ENCODE results near the gene AHNAK.
"Not testable (repeated sequence)": the region's sequence is repeated elsewhere in the genome, so short reads cannot be mapped to it uniquely, and the experiment has no call there.

The AHNAK gene

DNA sequence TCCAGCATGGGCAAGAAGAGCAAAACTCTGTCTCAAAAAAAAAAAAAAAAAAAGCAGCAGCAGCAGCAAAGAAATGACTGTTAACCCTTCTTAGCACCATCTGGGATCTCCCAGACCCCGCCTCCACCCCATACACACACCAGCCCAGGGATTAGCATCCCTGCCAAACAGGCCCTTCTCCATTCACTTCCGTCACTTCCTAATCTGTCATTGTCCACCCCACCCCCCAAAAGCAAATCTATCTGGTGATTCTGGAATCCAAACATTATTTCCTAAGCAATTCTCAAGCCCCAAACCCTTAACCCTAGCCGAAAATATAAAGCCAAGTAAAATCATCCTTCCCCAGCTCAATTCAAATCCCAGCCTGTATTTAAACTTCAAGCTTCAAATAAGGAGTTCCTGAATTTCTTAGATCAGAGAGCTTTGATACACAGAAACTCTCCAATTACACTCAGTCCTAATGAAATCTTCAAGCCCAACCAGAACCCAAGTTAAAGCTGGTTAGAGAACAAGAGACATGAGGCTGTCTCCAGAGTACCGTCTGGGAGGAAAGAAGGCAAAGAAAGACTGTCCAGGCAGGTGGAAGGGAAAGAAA lies 6.0 kb upstream of the AHNAK start:
- Histone ChIP-seq H3K36me3 (ENCODE audit: control insufficient read depth in 2 of 2, insufficient read depth in 1 of 2, low read length in 2 of 2) (peaks cover 0 to 13% of the 10 kb centered on the region in 2 experiments; a peak in 2 of 3 replicates), H3K9me3 (ENCODE audit: control insufficient read depth, insufficient read depth, low read depth, low read length) (no peaks in the 10 kb centered on the region), H3K4me1 (ENCODE audit: control insufficient read depth, insufficient read depth, low read length) (peaks cover 6% of the 10 kb centered on the region; the same call in 1 of the 2 replicates), H3K27ac (ENCODE audit: extremely low read depth, low read depth, low read length) (peak overlapping the region; percentile 5; the same call in 1 of the 2 replicates), H3K4me3 (ENCODE audit: low read depth, low read length) (no peak overlapping the region)
- ChIA-PET POLR2A (interaction anchor here (0.5 to 5.7 kb wide), 12 partner anchors 6 to 339 kb away, joined by 3 to 53 read pairs (median 5); partner anchors contain the start of genes AHNAK, B3GAT3, C11orf98 and CSKMT), CTCF (interaction anchor here (0.6 to 4.0 kb wide), 8 partner anchors 8 to 171 kb away, joined by 3 to 30 read pairs (median 4); no protein-coding TSS in a partner anchor)
- no peak for TF ChIP-seq KLF8 (tag by site-specific recombination; IDR thresholded peaks at IDR 0.05)
- TF ChIP-seq, protein P1, sequence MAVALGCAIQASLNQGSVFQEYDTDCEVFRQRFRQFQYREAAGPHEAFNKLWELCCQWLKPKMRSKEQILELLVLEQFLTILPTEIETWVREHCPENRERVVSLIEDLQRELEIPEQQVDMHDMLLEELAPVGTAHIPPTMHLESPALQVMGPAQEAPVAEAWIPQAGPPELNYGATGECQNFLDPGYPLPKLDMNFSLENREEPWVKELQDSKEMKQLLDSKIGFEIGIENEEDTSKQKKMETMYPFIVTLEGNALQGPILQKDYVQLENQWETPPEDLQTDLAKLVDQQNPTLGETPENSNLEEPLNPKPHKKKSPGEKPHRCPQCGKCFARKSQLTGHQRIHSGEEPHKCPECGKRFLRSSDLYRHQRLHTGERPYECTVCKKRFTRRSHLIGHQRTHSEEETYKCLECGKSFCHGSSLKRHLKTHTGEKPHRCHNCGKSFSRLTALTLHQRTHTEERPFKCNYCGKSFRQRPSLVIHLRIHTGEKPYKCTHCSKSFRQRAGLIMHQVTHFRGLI (tag by site-specific recombination; IDR thresholded peaks at IDR 0.05), result peak; percentile 95

DNA sequence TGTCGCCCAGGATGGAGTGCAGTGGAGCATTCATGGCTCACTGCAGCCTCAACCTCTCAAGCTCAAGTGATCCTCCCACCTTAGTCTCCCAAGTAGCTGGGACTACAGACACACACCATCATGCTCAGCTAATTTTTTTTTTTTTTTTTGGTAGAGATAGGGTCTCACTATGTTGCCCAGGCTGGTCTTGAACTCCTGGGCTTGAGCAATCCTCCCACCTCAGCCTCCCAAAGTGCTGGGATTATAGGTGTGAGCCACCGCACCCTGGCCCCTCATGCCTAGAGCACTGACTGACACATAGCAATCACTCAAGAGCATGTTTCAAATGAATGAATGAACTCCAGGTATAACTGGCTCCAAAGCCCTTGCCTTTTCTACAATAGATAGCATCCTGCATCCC lies 3.9 kb upstream of the AHNAK start:
- H3K36me3 ChIP-seq (ENCODE audit: control insufficient read depth in 2 of 2, insufficient read depth in 1 of 2, low read length in 2 of 2); H3K27ac ChIP-seq (ENCODE audit: extremely low read depth, low read depth, low read length); H3K4me1 ChIP-seq (ENCODE audit: control insufficient read depth, insufficient read depth, low read length); H3K4me3 ChIP-seq (ENCODE audit: low read depth, low read length); H3K9me3 ChIP-seq (ENCODE audit: control insufficient read depth, insufficient read depth, low read depth, low read length): not testable (repeated sequence)
- CTCF ChIA-PET, result interaction anchor here (1.1 to 4.0 kb wide), 3 partner anchors 8 to 126 kb away, joined by 4 to 30 read pairs (median 13); no protein-coding TSS in a partner anchor
- POLR2A ChIA-PET, result interaction anchor here (0.7 to 1.2 kb wide), 2 partner anchors 10 to 27 kb away, joined by 3 read pairs; no protein-coding TSS in a partner anchor

DNA sequence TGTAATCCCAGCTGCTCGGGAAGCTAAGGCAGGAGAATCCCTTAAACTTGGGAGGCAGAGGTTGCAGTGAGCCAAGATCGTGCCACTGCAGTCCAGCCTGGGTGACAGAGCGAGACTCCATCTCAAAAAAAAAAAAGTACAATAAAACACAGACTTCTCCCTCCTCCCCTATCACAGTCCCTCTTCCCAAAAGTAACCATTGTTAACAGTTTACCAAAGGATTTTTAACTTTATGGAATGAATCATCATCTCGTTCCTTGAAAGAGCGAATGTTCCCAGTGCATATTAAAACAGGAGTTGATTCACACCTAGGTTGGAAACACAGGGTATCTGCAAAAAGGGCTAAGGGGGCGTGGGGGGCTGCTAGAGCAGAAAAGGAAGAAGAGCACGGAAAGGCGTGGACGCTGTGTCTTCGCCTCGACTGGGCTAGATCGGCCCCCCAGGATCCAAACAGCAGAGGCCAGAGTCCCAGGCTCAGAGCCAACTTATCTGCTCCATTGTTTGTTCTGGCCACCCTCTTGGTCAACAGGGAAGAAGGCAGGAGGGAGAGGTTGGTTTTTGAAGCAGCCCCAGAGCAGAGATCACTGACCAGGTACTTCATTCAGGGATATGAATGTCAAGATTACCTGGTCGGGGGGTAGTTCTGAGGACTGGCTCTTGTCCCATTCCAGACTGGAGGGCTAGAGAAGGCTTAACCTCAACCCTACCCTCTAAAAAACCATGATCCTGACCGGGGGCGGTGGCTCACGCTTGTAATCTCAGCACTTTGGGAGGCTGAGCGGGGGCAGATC lies 2.1 kb upstream of the AHNAK start:
- TF ChIP-seq SCRT2 (tag by site-specific recombination; IDR thresholded peaks at IDR 0.05) (no peak), ZNF837 (tag by site-specific recombination; IDR thresholded peaks at IDR 0.05) (no peak), ZFHX2 (tag by site-specific recombination; conservative IDR thresholded peaks at IDR 0.05) (0 out of 2 replicates have a peak, but pooled peaks have one; percentile 15)
- TF ChIP-seq, protein P2, sequence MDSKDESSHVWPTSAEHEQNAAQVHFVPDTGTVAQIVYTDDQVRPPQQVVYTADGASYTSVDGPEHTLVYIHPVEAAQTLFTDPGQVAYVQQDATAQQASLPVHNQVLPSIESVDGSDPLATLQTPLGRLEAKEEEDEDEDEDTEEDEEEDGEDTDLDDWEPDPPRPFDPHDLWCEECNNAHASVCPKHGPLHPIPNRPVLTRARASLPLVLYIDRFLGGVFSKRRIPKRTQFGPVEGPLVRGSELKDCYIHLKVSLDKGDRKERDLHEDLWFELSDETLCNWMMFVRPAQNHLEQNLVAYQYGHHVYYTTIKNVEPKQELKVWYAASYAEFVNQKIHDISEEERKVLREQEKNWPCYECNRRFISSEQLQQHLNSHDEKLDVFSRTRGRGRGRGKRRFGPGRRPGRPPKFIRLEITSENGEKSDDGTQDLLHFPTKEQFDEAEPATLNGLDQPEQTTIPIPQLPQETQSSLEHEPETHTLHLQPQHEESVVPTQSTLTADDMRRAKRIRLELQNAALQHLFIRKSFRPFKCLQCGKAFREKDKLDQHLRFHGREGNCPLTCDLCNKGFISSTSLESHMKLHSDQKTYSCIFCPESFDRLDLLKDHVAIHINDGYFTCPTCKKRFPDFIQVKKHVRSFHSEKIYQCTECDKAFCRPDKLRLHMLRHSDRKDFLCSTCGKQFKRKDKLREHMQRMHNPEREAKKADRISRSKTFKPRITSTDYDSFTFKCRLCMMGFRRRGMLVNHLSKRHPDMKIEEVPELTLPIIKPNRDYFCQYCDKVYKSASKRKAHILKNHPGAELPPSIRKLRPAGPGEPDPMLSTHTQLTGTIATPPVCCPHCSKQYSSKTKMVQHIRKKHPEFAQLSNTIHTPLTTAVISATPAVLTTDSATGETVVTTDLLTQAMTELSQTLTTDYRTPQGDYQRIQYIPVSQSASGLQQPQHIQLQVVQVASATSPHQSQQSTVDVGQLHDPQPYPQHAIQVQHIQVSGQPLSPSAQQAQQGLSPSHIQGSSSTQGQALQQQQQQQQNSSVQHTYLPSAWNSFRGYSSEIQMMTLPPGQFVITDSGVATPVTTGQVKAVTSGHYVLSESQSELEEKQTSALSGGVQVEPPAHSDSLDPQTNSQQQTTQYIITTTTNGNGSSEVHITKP (tag by site-specific recombination; IDR thresholded peaks at IDR 0.05), result peak; percentile 51; the same call in 1 of the 2 replicates

DNA sequence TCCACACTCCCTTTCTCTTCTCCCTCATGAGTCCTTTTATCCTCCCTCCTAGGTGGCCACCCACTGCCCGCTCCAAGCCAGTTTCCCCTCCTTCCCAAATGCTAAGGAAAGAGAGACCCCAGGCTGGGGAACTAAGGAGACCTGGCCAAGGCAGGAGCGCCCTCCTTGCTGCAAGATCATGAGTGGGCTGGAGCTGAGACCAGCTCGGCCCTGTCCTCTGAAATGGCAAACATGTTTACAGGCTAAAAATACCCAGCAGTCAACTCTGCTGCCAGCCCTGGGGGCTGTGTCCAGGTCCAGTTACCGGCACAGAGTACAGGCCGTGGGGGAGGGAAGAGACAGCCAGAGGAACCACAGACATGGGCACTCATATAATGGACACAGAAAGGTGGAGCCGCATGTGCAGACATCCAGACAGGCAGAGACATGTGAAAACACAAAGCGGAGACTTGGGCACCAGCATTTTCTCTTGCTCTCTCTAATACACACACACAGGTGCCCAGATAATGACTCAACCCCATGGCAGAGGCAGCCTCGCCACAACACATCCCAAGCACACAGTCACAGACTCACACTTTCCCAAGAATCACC lies 1.2 kb upstream of the AHNAK start:
- Histone ChIP-seq H3K27ac (ENCODE audit: extremely low read depth, low read depth, low read length) (no peak overlapping the region), H3K36me3 (ENCODE audit: control insufficient read depth in 2 of 2, insufficient read depth in 1 of 2, low read length in 2 of 2) (no peaks in the 10 kb centered on the region), H3K4me3 (ENCODE audit: low read depth, low read length) (no peak overlapping the region), H3K9me3 (ENCODE audit: control insufficient read depth, insufficient read depth, low read depth, low read length) (no peaks in the 10 kb centered on the region), H3K4me1 (ENCODE audit: control insufficient read depth, insufficient read depth, low read length) (no peaks in the 10 kb centered on the region)
- no peak for TF ChIP-seq ZNF19 (tag by site-specific recombination; IDR thresholded peaks at IDR 0.05; ENCODE audit: low read depth)
- TF ChIP-seq, protein P3, sequence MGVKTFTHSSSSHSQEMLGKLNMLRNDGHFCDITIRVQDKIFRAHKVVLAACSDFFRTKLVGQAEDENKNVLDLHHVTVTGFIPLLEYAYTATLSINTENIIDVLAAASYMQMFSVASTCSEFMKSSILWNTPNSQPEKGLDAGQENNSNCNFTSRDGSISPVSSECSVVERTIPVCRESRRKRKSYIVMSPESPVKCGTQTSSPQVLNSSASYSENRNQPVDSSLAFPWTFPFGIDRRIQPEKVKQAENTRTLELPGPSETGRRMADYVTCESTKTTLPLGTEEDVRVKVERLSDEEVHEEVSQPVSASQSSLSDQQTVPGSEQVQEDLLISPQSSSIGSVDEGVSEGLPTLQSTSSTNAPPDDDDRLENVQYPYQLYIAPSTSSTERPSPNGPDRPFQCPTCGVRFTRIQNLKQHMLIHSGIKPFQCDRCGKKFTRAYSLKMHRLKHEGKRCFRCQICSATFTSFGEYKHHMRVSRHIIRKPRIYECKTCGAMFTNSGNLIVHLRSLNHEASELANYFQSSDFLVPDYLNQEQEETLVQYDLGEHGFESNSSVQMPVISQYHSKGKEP (tag by site-specific recombination; IDR thresholded peaks at IDR 0.05), result no peak
- TF ChIP-seq ZNF701 (tag by site-specific recombination; IDR thresholded peaks at IDR 0.05), result no peak
- no peak for TF ChIP-seq SETDB1 (IDR thresholded peaks at IDR 0.05; ENCODE audit: insufficient read length, low read length)
- TF ChIP-seq SCRT2 (tag by site-specific recombination; IDR thresholded peaks at IDR 0.05), result no peak
- POLR2A ChIA-PET, result interaction anchor here (0.6 to 4.8 kb wide), 5 partner anchors 8 to 308 kb away, joined by 3 to 53 read pairs (median 4); partner anchors contain the start of genes EEF1G and UQCC3
- CTCF ChIA-PET, result interaction anchor here (0.6 to 1.1 kb wide), 5 partner anchors 13 to 968 kb away, joined by 3 to 6 read pairs (median 3); no protein-coding TSS in a partner anchor

More for the DNA sequence above, 2.1 kb upstream of the AHNAK start:
- Histone ChIP-seq H3K4me1 (ENCODE audit: control insufficient read depth, insufficient read depth, low read length) (no peaks in the 10 kb centered on the region), H3K4me3 (ENCODE audit: low read depth, low read length) (no peak overlapping the region), H3K36me3 (ENCODE audit: control insufficient read depth in 2 of 2, insufficient read depth in 1 of 2, low read length in 2 of 2) (no peaks in the 10 kb centered on the region), H3K9me3 (ENCODE audit: control insufficient read depth, insufficient read depth, low read depth, low read length) (no peaks in the 10 kb centered on the region), H3K27ac (ENCODE audit: extremely low read depth, low read depth, low read length) (no peak overlapping the region)
- ChIA-PET CTCF (interaction anchor here (0.6 to 3.3 kb wide), 4 partner anchors 12 to 967 kb away, joined by 3 to 13 read pairs (median 3); no protein-coding TSS in a partner anchor), POLR2A (interaction anchor here (4.8 kb wide), 1 partner anchor 7 kb away, joined by 53 read pairs; no protein-coding TSS in a partner anchor)

All from HEK293 (cell line).